Occipital lobe (tissue), 2 donors: ENCODE data around the gene RDH8. TPM values are rescaled to one million over a fixed set of nuclear protein-coding genes. Genes with fewer than 3 reads are reported as not detected.
"Not testable (repeated sequence)": the region's sequence is repeated elsewhere in the genome, so short reads cannot be mapped to it uniquely, and the experiment has no call there.

Experiments used
- DNase-seq: peaks from one replicate; lab custom pipeline; 2025; lab: John Stamatoyannopoulos, UW
- total RNA-seq: library from RNA; depleted of rRNA; stranded (reverse); fragments of >200 nt; gene quantifications from one replicate; pipeline ENCODE4 v1.2.3, GENCODE V29; 2014

The RDH8 gene
- total RNA-seq, 1 donor from 2014 or later, result not detected

GRCh38 chr19:10005632-10006334 lies 7.5 kb upstream of the RDH8 start:
- no peak for DNase-seq

DNA sequence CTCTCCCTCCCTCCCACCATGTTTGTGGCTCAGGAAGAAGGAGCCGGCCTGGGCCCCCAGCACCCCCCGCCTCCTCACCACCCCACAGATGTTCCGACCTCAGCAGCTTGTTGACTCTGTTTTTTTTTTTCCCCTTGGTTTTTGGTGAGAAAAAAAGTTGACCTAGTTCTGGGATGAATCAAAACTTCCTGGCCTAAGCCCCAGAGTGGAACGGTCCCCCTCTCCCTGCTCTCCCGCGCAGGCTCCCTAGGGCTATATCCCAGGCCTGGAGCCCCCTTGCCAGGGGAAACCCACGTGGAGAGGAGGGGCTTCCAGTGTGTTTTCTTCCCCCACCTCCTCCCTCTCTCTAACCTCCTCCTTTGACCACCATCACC lies 7.0 kb upstream of the RDH8 start:
- no peak for DNase-seq

- DNase-seq, result no peak
Observed at GRCh38 chr19:10006752-10007323, 6.4 kb upstream of the RDH8 start.

- no peak for DNase-seq
Observed at GRCh38 chr19:10007371-10008183, 5.7 kb upstream of the RDH8 start.

- DNase-seq, result no peak
Observed at GRCh38 chr19:10008184-10008765, 5.0 kb upstream of the RDH8 start.

DNA sequence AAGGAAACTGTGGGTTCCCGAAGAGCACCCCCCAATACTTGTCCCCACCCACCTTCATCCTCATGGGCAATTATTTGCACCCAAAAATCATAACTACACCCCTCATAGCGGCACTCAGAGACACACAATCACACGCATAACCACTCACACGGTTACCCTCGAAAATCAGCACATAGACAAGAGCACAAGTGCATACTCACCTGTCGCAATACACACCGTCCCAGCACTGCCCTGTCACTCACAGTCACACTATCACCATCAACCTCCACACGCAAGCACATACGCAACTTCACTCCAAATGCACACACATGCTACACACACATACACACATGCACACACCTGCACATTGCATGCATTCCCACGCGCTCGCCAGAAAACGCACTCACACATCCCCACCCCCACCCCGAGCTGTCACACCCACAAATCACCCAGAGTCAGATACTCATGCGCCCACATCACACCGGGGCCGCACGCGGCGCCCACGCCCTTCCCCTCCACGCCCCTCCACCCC lies 3.5 kb upstream of the RDH8 start:
- no peak for DNase-seq

- no peak for DNase-seq
Observed at GRCh38 chr19:10010247-10010691, 3.0 kb upstream of the RDH8 start, which contains the start of gene COL5A3. Gene COL5A3, minus strand, starts transcription at chr19:10010504. Its CDS starts 119 bp downstream, at chr19:10010385.

DNA sequence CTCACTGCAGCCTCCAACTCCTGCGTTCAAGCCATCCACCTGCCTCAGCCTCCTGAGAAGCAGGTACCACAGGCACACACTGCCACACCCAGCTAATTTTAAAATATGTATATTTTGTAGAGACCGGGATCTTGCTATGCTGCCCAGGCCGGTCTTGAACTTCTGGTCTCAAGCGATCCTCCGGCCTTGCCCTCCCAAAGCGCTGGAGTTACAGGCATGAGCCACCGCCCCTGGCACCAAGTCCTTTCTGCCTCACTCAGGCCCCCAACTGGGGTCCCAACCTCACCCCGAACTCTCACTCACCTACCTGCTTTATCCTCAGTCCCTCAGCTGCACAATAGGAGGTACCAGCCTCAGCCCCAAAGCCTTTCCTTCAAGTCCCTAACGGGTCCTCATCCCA lies 2.3 kb upstream of the RDH8 start:
- DNase-seq, result no peak

DNA sequence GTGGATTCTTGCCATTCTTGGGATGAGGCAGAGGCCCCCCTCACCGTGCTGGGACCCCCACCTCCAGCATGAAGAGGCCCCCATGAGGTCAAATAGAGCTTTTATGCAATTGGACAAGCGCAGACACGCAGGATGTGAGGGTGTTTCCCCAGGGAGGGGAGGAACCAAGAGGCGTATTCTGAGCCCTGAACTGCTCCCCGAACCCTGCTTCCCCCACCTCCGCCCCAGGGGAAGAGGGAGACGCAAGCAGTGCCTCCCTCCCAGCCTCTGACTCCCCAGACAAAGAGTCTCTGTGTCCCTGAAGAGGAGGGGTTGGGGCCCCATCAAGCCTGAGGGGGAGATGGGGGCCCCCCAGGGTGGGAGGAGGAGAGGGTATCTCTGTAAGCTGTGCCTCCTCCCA lies 1.3 kb upstream of the RDH8 start:
- no peak for DNase-seq

- DNase-seq, result no peak
Observed at GRCh38 chr19:10013834-10014618, 743 bp downstream of the RDH8 start.

DNA sequence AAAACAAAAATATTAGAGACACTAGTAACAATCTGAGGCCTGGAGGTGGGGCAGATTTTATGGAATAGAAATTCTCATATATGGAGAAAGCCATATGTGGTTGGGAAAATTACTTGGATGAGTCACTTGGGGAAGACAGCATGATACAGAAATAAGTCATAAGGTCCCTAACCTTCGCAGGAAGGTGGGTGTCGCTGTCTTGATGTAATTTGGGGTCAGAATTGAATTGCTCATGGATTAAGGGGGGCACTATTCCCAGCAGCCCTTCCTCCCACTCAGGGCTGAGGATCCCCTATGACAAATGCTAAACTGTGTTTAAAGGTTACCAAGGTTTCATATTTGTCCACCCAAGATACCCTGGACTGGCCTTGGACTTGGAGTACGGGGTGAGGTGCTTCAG lies 5.0 kb downstream of the RDH8 start:
- no peak for DNase-seq

- DNase-seq, result no peak
Observed at GRCh38 chr19:10018786-10019185, 5.5 kb downstream of the RDH8 start.

DNA sequence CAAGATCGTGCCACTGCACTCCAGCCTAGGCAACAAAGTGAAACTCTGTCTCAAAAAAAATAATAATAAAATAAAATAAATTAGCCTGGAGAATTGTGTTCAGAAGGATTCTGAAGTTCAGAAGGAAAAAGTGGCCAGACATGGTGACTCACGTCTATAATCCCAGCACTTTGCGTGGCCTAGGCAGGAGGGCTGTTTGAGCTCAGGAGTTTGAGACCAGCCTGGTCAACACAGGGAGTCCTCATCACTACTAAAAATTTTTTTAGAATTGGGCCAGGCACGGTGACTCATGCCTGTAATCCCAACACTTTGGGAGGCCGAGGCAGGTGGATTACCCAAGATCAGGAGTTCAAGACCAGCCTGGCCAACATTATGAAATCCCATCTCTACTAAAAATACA lies 6.0 kb downstream of the RDH8 start:
- no peak for DNase-seq

GRCh38 chr19:10020851-10021250 lies 7.6 kb downstream of the RDH8 start:
- no peak for DNase-seq

GRCh38 chr19:10021446-10021845 lies 8.2 kb downstream of the RDH8 start:
- DNase-seq, result no peak

DNA sequence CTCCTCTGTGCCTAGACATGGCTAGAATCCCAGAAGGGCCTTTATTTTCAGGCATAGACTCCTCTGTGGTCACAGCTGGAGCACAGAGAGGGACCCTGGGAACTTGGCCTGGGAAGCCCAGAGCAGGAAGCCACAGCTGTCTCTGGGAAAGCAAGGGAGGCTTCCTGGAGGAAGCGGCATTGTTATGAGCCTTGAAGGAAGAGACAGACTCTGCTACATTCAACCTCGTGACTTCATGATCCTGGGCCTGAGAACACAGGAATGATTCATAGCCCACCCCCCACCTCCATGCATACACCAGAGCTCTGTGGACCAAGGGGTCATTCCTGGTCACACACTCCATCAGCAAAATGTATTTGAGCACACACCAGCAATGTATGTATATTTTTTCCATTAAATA lies 8.6 kb downstream of the RDH8 start:
- DNase-seq, result no peak

GRCh38 chr19:10023096-10023495 lies 9.8 kb downstream of the RDH8 start:
- DNase-seq, result not testable (repeated sequence)

DNA sequence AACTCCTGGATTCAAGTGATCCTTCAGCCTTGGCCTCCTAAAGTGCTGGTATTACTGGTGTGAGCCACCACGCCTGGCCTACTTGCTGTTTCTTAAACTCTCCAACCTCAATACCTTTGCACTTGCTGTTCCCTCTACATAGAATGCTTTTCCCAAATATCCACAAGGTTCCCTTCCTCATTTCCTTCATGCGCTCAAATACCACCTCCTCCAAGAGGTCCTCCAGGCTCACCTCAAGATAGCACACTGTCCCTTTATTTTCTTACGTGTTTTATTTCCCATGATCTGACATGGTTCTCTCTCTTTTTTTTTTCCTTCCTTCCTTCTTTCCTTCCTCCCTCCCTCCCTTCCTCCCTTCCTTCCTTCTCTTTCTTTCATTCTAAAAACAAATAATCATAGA lies 13.5 kb downstream of the RDH8 start:
- DNase-seq, result no peak

- peak; percentile 78 for DNase-seq
Observed at GRCh38 chr19:10027158-10027997, 14.1 kb downstream of the RDH8 start.

DNA sequence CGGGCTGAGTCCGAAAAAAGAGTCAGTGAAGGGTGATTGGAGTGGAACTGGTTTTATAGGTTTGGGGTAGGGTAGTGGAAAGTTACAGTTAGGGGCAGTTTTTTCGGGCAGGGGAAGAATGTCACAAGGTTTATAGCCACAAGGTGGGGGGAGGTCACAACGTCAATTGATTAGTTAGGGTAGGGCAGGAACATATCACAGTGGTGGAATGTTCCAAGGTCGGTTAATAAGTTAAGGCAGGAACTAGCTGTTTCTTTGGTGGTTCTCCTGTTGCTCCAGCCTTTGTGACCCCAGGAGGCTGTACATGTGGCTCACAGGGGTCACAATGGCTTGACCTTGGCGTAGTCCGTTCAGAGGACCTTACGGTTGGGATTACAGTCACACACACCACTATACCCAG lies 20.3 kb downstream of the RDH8 start:
- DNase-seq, result no peak
